ENCODE measurements around the gene ANO2.

ANO2 gene

DNA sequence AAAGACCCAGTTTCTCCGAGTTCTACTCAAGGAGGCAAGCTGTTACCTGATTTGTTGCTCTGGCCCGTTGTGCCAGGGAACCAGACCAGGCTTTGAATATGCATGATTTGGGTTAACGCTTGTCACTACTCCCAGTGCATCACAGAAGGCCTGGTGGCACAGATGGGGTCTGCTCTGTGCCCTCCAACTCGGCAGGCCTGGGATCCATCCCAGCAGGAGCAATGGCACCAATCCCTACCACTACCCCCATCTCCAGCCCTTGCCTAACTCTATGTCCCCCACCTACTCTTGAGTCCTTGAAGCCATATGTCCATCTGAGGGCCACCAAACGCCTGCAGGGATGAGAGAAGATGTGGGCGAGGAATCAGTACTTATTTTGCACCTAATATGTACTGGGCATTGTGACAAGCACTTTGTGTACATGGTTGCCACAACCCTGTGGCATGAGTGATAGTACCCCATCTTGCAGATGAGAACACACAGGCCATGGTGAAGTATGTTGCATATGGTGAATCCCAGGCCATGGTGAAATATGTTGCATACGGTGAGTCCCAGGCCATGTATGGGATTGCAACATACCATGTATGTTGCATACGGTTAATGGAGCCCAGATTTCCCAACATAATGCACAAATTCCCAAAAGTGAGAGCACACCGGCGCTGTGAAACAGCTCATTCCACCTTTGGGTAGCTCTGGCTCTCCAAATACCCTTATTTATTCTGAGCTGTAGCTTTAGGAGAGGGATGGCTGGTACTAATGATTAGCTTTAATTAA is 410.4 kb downstream of the ANO2 start:
- H3K27ac Mint-ChIP-seq: no peak overlapping the region
- H3K27me3 Mint-ChIP-seq: peaks cover 30% of the 10 kb centered on the region
- no peak overlapping the region for H3K4me3 Mint-ChIP-seq
- H3K4me1 Mint-ChIP-seq (ENCODE audit: low read depth): no peaks in the 10 kb centered on the region
- peaks cover 3% of the 10 kb centered on the region for H3K9me3 Mint-ChIP-seq
- H3K36me3 Mint-ChIP-seq (ENCODE audit: low read depth): no peaks in the 10 kb centered on the region

DNA sequence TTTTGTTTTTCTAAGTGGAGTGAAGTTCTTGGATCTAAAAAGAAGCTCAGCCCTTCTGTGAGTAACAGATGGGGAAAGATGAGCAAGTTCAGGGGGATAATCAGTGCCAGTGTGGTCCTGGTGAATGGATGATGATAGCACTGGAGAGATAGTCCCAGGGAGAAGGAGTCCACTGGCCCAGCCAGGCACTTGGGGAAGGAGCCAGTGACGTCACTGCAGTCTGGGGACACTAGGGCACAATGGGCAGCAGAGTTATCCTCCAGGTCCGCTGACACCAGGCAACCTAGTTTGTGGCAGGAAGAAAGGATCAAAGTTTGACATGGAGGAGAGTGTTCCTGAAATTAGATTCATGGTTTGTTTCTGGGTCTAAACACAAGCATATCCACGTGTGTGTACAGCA is 411.7 kb downstream of the ANO2 start:
- H3K27me3 Mint-ChIP-seq: peaks cover 32% of the 10 kb centered on the region
- no peak overlapping the region for H3K27ac Mint-ChIP-seq
- H3K4me3 Mint-ChIP-seq: no peak overlapping the region
- H3K4me1 Mint-ChIP-seq (ENCODE audit: low read depth): no peaks in the 10 kb centered on the region
- peaks cover 3% of the 10 kb centered on the region for H3K9me3 Mint-ChIP-seq
- no peaks in the 10 kb centered on the region for H3K36me3 Mint-ChIP-seq (ENCODE audit: low read depth)

DNA sequence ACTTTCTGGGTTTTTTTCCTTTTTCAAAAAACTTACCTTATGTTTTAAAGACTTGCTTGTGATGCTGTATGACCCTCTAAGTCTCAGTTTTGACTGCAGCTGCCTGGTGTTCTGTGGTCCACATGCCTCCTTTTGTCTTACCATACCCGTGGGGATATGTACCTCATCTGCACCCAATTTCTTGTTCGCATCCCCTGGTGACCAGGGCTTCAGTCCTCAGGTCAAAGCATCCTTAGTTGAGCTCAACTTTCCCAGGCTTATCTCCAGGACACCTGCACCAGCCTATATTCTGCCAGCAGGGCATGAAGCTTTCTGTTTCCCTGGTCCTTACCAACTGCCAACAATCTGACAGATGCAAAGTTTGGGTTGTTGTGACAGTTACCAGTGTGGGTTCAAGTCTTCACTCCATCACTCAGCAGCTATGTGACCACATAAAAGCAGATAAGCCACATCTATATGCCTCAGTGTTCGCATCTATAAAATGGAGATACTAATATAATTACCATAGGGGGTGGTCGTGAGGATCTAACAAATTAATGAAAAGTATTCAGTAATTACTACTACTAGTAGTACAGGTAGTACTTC is 419.2 kb downstream of the ANO2 start:
- H3K4me1 Mint-ChIP-seq (ENCODE audit: low read depth): no peaks in the 10 kb centered on the region
- no peak overlapping the region for H3K27ac Mint-ChIP-seq
- no peak overlapping the region for H3K4me3 Mint-ChIP-seq
- no peaks in the 10 kb centered on the region for H3K9me3 Mint-ChIP-seq
- H3K27me3 Mint-ChIP-seq: peaks cover 9% of the 10 kb centered on the region
- no peaks in the 10 kb centered on the region for H3K36me3 Mint-ChIP-seq (ENCODE audit: low read depth)

DNA sequence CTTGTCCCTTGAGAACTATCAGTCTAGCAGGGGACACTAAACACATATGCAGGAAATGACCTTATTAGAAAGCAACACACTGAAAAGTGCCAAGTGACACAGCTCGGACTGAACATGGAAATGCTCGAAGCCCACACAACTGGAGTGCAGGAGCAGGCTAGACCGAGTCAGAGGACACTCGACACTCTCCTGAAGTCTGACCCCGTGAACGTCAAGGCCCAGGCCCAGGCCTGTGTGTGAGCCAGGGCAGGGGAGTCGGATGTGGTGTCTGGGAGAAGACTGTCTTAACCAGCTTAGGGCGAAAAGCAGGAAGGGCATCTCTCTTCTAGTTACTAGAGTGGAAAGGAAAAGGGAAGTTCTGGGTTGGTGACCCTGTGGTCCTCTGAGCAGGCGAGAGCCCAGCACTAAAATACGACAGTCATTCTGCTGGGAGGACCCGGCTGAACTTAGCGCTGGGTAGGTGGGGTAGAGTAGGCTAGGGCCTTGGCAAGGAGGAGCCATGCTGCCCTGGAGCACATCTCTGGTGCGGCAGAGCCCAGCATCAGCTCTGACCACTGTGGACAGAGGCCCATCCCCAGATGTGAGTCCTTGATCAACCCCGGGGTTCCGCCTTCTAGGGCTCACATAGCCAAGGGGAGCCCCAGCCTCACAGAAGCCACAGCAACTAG is 420.2 kb downstream of the ANO2 start:
- no peaks in the 10 kb centered on the region for H3K9me3 Mint-ChIP-seq
- no peaks in the 10 kb centered on the region for H3K4me1 Mint-ChIP-seq (ENCODE audit: low read depth)
- H3K27ac Mint-ChIP-seq: no peak overlapping the region
- no peak overlapping the region for H3K4me3 Mint-ChIP-seq
- no peaks in the 10 kb centered on the region for H3K36me3 Mint-ChIP-seq (ENCODE audit: low read depth)
- peaks cover 8% of the 10 kb centered on the region for H3K27me3 Mint-ChIP-seq

DNA sequence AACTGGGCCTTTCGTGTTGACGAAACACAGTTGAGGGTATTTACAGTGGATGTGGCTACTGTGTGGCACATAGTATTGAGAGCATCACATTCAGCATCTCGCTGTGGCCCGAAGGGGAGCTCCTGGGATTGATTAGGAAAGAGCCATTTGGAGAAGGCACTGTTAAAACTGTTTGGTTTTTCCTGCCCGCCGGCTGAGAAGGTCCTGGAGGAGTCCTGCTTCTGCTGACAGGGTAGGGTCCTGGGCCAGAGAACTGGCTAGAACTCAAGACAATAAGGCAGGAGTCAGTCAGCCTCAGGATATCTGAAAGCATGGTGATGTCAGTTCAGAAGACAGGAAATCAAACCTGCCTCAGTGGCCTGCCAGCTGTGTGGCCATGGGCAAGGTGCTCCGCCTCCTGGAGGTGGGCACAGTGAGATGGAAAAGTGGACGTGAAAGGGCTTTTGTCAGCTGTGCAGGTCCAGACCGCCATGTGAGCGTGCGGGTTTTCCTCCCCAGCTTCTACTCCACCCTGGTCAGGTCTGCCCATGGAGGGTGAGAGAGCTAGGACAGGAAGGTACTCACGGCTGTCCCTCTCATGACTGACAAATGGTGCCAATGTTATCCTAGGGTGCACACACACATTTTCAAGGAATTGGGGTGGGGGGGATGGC is 420.8 kb downstream of the ANO2 start:
- H3K9me3 Mint-ChIP-seq: no peaks in the 10 kb centered on the region
- peaks cover 6% of the 10 kb centered on the region for H3K27me3 Mint-ChIP-seq
- no peaks in the 10 kb centered on the region for H3K4me1 Mint-ChIP-seq (ENCODE audit: low read depth)
- H3K36me3 Mint-ChIP-seq (ENCODE audit: low read depth): no peaks in the 10 kb centered on the region
- H3K27ac Mint-ChIP-seq: no peak overlapping the region
- H3K4me3 Mint-ChIP-seq: no peak overlapping the region

DNA sequence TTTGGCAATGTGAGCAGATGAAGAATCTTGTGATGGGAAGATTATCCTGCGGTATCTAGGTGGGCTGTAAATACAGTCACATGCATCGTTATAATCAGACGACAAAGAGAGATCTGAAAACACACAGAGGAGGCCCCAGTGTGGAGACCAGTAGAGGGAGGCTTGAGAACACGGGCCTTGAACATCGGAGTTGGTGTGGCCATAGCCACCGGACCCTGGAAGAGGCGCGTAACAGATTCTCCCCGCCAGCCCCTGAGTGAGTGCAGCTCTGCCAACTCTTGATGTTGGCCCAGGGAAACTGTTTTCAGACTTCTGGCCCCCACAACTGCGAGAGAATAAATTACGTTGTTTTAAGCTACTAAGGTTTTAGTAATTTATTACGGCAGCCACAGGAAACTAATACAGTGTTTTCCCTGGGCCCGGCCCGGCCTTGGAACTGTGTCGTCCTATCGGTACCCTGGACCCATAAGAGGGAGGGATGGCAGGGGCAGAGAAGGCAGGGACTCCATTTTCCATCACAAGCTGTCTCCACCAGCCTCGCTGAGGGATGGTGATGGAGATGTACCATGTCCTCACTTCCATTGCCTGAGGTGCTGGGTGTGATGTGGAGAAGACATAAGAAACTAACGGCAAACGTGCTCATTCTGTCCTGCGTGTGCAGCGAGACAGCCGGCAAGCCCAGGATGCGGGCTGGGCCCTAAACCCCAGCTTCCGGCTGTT is 421.5 kb downstream of the ANO2 start:
- Mint-ChIP-seq H3K27me3 (peaks cover under 1% of the 10 kb centered on the region), H3K27ac (no peak overlapping the region), H3K36me3 (ENCODE audit: low read depth) (no peaks in the 10 kb centered on the region), H3K4me3 (no peak overlapping the region), H3K9me3 (no peaks in the 10 kb centered on the region), H3K4me1 (ENCODE audit: low read depth) (no peaks in the 10 kb centered on the region)

DNA sequence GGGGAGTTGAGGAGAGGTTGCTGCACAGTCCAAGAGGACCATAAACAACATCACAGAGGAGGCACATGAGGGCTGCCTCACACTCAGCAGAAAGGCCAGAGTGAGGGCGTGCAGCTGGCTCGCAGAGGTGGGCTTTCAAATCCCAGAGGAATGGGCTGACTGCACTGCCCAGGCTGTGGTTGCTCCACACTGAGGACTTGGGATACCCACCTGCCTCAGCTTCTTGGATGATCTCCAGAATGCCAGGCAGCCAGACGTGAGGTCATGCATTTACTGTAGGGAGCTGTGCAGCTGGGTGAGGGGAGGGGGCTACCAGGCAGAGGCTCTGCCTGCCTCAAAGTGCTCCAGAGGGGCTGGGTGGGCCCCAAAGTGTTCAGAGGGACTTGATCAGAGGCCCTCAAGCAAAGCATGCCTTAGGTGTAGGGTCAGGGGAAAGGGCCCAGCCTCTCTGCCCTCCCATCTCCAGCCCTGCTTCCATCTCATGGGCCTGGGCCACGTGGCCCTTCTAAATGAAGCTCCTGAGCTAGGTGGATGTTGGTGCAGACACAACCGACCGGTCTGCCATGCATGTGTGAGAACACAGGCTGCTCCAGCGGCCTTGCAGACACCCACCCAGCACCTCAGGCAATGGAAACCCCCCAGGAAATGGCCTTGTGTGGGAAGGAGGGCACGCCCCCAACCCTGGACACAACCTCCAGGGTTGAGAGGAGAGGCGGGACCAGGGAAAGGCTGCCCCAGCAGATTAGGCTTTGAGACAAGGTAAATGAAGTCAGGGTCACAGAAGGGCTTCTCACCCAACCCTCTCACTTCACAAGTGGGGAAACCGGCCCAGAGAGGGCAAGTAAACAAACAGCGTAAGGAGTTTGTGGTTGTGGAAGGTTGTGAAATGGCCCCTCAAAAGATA is 422.4 kb downstream of the ANO2 start:
- no peak overlapping the region for H3K27ac Mint-ChIP-seq
- H3K4me1 Mint-ChIP-seq (ENCODE audit: low read depth): no peaks in the 10 kb centered on the region
- no peaks in the 10 kb centered on the region for H3K36me3 Mint-ChIP-seq (ENCODE audit: low read depth)
- no peak overlapping the region for H3K4me3 Mint-ChIP-seq
- H3K27me3 Mint-ChIP-seq: no peaks in the 10 kb centered on the region
- no peaks in the 10 kb centered on the region for H3K9me3 Mint-ChIP-seq

DNA sequence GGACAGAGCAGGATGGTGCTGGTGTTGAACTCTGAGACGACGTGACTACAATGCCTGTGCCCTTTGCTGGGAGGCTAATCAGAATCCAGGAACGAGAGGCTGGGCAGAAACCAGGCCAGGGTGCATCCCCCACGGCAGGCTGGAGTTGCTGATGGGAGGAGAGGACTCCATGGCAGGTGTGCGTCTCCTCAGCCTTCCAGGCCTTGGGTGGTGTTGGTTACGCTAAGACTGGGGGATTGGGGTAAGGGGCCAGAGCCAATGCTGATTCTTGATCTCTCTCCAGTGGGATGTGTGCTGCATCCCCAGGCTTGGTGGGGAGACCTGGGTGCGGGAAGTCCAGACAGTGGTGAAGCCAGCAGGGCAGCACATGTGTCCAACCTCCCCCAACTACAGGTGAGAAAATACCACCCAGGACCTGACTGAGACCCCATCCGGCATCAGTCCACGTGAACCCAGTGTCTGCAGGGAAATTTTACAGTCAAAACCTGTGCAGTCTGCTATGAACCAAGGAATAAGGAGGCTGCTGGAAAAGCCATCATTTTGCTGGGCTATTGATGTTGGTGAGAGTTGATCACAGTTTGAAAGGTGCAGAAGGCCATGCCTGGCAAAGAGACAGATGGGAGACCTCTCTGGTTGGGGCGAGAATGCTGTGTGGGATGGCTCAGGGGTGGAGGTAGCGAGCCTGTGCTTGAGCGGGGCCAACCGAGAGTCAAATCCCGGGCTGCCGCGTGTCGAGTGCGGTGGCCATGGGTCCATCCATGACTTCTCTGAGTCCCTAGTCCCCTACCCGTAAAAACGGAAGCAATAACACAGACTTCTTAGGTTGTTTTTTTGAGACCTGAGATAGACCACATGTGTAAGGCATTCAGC is 423.4 kb downstream of the ANO2 start:
- Mint-ChIP-seq H3K4me1 (ENCODE audit: low read depth) (no peaks in the 10 kb centered on the region), H3K27ac (no peak overlapping the region), H3K36me3 (ENCODE audit: low read depth) (no peaks in the 10 kb centered on the region), H3K9me3 (no peaks in the 10 kb centered on the region), H3K4me3 (no peak overlapping the region), H3K27me3 (no peaks in the 10 kb centered on the region)

DNA sequence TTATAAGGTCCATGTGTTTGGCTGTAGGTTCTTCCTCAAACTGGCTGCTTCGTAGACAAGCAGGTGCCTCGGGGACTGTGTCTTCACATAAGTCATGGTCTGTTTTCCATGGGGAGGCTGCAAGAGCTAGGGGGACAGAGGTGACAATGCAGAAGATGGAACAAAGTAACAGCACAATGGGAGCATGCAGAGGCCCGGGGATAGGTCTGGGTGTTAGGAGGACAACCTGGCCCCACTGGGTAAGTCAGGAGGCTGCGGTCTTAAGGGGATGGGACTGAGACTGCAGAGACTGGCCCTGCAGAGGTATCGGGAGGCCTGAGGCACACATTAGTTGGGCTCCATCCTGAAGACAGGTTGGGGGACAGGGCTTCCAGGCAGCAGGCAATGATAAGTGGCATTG is 424.2 kb downstream of the ANO2 start:
- Mint-ChIP-seq H3K27ac (no peak overlapping the region), H3K9me3 (no peaks in the 10 kb centered on the region)

DNA sequence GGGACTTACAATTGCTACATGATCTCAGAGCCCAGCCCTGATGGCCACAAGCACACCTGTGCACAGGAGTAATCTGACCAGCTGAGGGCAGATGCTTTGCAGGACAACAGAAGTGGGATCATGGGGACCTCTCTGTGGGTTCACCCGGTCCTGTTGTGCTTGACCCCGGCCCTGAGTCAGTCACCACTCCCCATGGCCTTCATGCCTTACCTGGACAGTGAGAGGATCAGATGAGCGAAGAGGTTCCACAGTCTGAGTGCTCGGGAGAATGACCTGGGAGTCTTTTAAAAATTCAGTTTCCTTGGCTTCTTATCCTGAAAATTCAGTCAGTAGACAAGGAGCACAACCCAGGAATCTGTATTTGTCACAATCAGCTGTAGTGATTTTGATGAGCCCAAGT is 425.0 kb downstream of the ANO2 start:
- Mint-ChIP-seq H3K4me1 (ENCODE audit: low read depth) (no peaks in the 10 kb centered on the region), H3K4me3 (no peak overlapping the region), H3K27me3 (no peaks in the 10 kb centered on the region), H3K9me3 (no peaks in the 10 kb centered on the region), H3K36me3 (ENCODE audit: low read depth) (no peaks in the 10 kb centered on the region), H3K27ac (no peak overlapping the region)

More for the DNA sequence above, 424.2 kb downstream of the ANO2 start:
- Mint-ChIP-seq H3K27me3 (no peaks in the 10 kb centered on the region), H3K4me3 (no peak overlapping the region), H3K36me3 (ENCODE audit: low read depth) (no peaks in the 10 kb centered on the region), H3K4me1 (ENCODE audit: low read depth) (no peaks in the 10 kb centered on the region)

DNA sequence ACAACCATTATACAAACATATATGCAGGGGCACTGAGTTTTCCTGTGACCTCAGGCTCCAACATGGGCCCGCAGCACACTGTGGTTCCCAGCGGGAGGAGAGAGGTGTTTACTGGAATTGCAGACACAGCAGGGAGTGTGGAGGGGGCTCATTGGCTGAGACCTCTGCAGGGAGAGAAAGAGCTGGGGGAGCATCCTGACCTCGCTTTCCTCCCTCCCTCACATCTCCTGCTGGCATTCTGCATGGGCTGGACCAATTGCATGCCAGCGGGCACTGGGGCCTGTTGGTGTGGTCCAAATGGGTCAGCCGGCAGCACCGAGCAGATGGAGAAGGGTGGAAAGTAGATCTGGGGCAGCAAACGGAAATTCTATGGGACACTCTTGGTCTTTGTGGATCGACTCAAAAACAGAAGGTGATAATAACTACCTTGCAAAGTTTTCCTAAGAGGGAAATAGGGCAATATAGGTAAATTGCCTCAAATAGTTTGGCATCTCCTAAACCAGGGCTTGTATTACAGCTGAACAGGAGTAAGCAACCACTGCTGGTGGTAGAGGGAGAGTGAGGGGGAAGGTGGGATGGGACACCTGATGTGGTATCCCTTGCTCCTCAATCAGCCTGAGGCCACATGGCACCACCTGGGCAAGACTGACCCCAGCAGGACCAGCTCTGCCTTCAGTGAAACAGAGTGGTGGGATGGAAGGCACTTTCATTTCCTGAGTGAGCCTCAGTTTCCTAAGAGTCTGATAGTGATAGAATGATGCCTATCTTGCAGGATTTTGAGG is 426.3 kb downstream of the ANO2 start:
- Mint-ChIP-seq H3K4me1 (ENCODE audit: low read depth) (no peaks in the 10 kb centered on the region), H3K27ac (no peak overlapping the region), H3K36me3 (ENCODE audit: low read depth) (no peaks in the 10 kb centered on the region), H3K9me3 (no peaks in the 10 kb centered on the region), H3K4me3 (no peak overlapping the region), H3K27me3 (no peaks in the 10 kb centered on the region)

DNA sequence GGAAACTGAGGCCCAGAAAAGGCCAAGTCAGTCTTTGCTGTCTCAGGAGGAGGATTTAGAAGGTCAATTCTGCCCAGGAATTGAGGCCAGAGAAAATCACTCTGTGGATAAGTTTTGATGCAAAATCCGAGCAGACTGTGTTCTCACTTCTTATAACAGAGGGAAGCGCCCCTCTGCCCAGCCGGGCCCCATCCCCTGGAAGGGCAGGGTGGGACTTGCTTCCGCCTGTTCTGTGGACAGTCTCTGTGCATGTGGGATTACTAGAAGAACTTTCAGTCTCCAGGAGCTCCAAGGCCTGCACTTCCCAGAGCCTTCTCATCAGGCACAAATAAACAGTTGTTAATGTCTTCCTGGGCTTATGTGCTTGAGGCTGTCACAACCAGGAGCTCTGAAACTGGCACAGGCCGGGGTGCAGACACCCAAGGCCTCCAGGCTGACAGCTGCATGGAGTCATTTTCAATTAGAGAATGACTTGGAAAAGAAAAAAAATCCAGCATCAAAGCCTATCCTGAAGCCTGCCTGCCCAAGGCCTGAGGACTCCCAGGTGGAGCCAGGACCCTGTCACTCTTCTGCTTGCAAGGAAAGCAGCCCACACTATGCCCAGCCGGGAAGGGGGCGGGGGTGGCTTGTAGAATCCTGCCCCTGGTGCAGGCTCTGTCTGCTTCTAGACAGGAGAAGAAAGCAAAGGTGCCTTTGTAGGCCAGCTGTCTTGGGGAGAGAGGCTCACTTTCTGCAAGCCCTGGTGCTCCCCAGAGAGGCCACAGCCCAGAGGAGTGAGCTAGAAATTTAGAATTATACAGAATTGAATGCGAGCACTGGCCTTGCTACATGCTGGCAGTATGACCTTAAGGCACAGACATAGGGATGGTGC is 428.5 kb downstream of the ANO2 start:
- no peak overlapping the region for H3K27ac Mint-ChIP-seq
- H3K36me3 Mint-ChIP-seq (ENCODE audit: low read depth): no peaks in the 10 kb centered on the region
- no peaks in the 10 kb centered on the region for H3K9me3 Mint-ChIP-seq
- H3K27me3 Mint-ChIP-seq: no peaks in the 10 kb centered on the region
- no peak overlapping the region for H3K4me3 Mint-ChIP-seq
- H3K4me1 Mint-ChIP-seq (ENCODE audit: low read depth): no peaks in the 10 kb centered on the region

Data from stimulated activated naive CD8-positive, alpha-beta T cell treated with anti-CD3 and anti-CD28 coated beads, Interleukin-15, Interleukin-2, amounts not matched to agents 100 ng/mL and 50 ng/mL, for 24 hours (primary cell).